GM12892 (cell line): ENCODE data around the gene AHI1.
A peak's percentile ranks its signal among the peaks of the same experiment; 100 is the strongest.

Experiments
- DNase-seq: peaks from one replicate; pipeline ENCODE4 v3.0.0; 2011; ENCODE audit not compliant: insufficient read length
- FAIRE-seq: peaks from 2 replicates; lab custom pipeline; 2011; peaks lifted over from hg19 to GRCh38; lab: Jason Lieb, UNC
- POLR2A ChIP-seq: IDR thresholded peaks from 2 replicates; pipeline ENCODE4 v1.6.1; 2011; ENCODE audit warnings: low read depth, low read length, control low read depth
- POLR2AphosphoS5 ChIP-seq: IDR thresholded peaks from 2 replicates; pipeline ENCODE4 v1.6.1; 2011; ENCODE audit warnings: low read depth, low read length, control low read depth
- TAF1 ChIP-seq: IDR thresholded peaks from 2 replicates; pipeline ENCODE4 v1.6.1; 2011; ENCODE audit warnings: low read depth, mild to moderate bottlenecking, control low read depth, low read length, borderline replicate concordance

Gene AHI1

DNA sequence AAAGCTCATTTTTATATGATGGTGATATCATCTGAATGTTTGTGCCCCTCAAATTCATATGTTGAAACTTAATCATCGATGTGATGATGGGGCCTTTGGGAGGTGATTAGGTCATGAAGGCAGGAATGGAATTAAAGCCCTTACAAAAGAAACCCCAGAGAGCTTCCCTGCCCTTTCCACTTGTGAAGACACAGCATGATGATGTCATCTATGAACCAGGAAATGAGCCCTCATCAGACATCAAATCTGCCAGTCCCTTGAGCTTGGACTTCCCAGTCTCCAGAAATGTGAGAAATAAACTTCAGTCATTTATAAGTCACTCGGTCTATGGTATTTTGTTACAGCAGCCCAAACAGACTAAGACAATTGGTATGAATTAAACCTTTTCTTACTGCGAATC is 163.4 kb downstream of the AHI1 start:
- TF ChIP-seq POLR2A (no peak), POLR2AphosphoS5 (no peak), TAF1 (no peak)
- DNase-seq (no peak), FAIRE-seq (peak; percentile 48)

DNA sequence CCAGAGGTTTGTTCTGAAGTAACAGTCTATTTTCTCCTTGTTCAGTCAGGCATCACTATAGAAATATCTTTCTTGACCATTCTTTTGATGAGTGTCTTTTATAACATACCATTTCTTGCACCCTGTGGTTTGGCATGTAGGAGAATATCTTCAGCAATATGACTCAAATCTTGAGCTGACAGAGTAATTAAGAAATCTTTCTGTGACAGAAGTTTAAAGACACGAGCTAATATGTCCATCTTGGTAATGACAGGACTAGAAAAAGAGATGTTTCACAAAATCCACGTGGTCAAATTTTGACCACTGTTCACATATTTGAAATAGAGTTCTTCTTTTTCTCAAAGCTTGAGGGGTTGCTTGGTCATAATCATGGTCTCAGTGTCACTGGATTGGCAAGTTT is 166.5 kb downstream of the AHI1 start:
- DNase-seq (no peak), FAIRE-seq (peak; percentile 44)
- TF ChIP-seq POLR2AphosphoS5, result no peak
- TF ChIP-seq POLR2A, result no peak
- no peak for TF ChIP-seq TAF1

DNA sequence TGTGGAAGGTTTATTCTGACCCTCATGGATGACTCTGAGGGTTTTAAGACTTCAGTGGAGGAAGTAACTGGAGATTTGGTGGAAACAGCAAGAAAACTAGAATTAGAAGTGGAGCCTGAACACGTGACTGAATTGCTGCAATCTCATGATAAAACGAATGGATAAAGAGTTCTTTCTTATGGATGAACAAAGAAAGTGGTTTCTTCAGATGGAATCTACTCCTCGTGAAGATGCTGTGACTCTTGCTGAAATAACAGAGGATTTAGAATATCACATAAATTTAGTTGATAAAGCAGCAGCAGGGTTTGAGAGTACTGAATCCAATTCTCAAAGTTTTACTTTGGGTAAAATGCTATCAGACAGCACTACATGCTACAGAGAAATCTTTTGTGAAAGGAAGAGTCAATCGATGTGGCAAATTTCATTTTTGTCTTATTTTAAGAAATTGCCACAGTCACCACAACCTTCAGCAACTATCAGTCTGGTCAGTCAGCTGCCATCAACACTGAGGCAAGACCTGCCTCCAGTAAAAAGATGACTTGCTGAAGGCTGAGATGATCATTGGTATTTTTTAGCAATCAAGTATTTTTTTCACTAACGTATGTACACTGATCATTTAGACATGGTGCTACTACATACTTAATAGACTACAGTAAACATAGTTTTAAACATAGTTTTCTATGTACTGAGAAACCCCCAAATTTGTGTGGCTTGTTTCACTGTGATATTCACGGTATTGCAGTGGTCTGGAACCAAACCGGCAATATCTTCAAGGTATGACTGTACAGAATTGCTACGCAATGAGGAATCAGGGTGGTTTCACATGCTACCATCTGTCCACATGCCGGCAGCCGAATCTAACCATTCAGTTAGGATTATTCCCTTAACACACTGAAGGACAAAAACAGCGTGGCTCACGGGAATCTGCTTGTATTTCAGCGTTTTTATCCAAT is 167.4 kb downstream of the AHI1 start:
- FAIRE-seq, result peak; percentile 92
- no peak for TF ChIP-seq POLR2A
- TF ChIP-seq TAF1, result no peak
- no peak for TF ChIP-seq POLR2AphosphoS5

DNA sequence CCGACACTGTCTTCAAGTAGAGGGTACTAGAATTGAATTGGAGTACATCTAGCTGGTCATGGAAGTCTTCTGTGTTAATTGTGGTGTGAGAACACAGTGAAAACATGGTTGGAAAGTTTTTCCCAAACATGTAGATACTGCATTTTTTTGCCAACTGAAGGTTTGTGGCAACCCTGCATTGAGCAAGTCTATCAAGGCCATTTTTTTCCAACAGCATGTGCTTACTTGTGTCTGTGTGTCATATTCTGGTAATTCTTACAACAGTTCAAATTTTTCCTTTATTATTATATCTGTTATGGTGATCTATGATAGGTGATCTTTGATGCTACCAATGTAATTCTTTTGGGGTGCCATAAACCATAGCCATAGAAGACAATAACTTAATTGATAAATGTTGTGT is 169.4 kb downstream of the AHI1 start:
- DNase-seq, result no peak
- TF ChIP-seq POLR2A, result no peak
- no peak for TF ChIP-seq POLR2AphosphoS5
- no peak for TF ChIP-seq TAF1
- no peak for FAIRE-seq

More for the DNA sequence above, 167.4 kb downstream of the AHI1 start:
- DNase-seq, result no peak

DNA sequence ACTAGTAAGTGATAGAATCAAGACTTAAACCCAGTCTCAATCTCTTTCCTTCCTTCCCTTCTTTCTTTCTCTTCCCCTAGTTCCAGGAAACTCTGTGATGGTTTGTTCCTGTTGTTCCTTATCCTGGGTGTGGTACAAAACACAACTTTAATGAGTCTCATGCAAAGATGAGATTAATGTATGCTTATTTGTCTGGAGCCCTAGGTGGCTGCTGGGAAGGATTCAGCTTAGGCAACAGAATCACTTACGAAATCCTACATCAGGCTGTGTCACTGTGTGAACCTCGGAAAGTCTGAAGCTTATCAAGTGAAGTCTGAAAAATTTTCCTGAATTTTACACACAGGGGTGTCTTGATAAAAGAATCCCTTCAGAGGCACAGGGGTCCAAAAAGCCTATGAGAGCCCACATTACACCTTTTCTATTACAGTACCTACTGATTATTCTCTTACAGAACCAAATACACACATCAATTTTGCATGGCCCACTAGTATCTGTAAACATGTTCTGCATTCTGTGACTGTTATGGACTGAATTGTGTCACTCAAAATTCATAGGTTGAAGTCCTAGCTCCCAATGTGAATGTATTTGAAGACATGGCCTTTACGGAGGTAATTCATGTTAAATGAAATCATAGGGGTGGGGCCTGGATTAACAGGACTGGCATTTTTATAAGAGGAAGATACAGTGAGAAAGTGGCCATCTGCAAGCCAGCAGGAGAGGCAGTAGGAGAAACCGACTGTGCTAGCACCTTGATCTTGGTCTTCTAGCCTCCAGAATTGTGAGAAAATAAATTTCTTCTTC is 171.7 kb downstream of the AHI1 start:
- TF ChIP-seq POLR2AphosphoS5, result no peak
- TF ChIP-seq TAF1, result no peak
- no peak for TF ChIP-seq POLR2A
- FAIRE-seq (no peak), DNase-seq (no peak)

DNA sequence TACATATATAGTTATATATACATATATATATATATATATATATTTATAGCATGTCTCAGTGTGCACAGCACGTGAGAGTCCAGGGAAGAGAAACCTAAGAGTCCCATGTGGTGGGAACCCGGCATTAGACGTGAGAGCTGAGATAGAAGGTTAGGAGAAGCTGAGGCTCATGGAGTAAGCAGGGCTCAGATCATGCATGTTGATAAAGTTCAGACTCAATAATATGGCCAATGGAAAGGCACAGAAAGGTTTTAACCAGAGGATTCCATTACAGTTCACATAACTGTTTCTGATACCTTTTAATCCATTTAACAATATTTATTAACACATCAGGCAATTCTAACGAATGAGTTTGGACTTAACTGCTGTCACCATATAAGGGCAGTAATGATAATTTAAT is 173.0 kb downstream of the AHI1 start:
- TF ChIP-seq POLR2A (no peak), TAF1 (no peak)
- FAIRE-seq (no peak), DNase-seq (no peak)

DNA sequence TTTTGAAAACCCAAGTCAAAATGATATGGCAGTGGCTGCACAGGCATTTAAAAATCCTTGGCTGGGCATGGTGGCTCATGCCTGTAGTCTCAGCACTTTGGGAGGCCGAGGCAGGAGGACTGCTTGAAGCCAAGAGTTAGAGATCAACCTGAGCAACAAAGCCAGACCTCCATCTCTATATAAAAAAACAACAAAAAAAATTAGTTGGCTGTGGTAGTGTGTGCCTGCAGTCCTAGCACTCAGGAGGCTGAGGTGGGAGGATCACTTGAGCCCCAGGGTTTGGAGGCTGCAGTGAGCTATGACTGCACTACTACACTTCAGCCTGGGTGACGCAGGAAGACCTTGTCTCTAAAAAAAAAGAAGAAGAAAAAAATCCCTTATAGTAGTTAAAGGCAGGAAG is 173.6 kb downstream of the AHI1 start:
- TF ChIP-seq TAF1 (no peak), POLR2AphosphoS5 (no peak), POLR2A (no peak)
- DNase-seq, result no peak
- FAIRE-seq, result no peak

DNA sequence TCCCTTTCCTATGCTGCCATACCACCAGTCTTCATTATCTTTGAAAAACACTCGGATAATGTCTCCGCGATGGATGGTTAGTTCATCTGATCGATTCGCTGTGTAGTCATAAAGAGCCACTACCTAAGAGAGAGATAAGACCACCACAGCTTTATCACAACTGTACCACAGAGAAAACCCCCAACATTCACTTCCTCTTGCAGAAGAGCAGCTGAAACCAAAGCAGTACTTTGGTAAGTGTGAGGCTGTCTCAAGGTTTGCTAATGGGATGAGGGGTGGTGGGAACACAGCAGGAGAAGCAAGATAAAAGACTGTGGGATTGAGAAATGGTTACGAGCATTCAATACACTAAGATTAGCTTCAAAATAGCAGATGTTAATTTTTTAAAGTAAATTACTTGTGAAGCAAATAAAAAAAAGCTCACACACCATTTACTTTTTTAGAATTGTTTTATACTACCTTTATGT is 174.3 kb downstream of the AHI1 start:
- FAIRE-seq (peak; percentile 87), DNase-seq (peak; percentile 29)
- TF ChIP-seq TAF1, result no peak
- TF ChIP-seq POLR2AphosphoS5, result no peak
- no peak for TF ChIP-seq POLR2A

DNA sequence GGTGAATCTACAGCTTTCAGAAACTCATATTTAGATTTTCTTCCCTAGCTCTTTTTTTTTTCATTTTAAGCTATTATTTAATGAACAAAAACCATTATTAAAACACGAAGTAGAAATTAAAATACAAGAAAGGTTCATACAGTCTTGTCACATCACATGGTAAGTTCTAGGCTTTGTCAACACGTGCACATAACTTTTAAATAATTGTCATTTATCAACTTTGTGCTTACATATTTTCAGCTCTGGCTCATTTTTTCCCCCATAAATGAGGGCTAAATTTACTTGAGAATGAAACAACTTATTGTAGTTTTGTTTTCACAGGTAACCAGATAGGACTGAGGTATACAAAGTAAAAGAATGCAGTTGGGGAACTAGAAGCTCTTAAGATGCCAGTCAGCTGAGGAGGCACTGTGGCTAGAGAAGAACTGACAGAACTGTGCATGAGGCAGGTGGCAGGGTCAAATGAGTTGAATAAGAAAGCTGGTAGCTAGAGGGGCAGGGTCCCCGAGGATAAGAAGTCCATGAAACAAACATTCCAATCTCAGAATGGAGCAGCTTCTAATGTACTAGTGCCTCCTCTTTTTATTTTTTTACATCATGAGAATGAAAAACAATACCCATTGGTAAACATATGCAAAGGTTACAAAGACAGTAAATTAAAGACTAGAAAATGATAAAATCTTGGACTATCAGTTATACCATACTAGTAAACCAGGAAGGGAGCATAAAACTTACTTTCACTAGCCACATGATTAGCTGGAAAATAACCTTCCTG is 174.9 kb downstream of the AHI1 start:
- FAIRE-seq (no peak), DNase-seq (no peak)
- TF ChIP-seq TAF1, result no peak
- TF ChIP-seq POLR2A, result no peak
- no peak for TF ChIP-seq POLR2AphosphoS5

DNA sequence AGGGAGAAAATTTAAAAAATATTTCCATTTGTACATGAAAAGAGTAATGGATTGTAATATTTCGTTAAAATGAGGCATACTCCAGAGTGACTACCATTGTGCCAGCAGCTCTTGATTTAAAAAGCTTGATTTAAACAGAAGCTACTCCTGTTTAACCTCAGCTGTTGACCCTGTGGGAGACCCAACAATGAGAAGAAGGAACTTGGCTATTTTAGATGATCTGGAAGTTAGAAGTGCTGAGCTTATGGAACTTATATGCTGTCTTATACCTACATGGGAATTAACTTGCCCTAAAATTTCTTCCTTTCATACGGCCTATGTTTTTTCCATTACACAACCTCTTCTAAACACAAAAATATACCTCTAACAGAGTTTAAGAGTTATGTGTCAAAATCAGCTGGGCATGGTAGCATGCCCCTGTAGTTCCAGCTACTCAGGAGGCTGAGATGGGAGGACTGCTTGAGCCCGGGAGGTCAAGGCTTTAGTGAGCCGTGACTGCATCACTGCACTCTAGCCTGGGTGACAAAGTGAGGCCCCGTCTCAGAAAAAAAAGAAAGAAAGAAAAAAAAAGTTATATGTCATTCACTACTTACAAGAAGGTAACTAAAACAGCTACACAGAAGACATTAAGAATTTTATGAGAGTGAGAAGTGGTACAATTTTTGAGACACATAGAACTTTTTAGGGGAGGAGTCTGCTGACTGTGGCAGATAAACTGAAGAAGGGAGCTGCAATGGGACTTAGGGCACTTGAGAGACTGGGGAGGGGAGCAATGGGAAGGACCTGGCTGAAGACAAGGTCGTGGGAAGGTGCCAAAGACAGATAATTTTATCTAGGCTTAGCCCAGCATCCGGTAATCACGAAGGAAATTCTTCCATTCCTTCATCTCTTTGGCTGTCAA is 176.6 kb downstream of the AHI1 start:
- DNase-seq (no peak), FAIRE-seq (peak; percentile 24)
- no peak for TF ChIP-seq TAF1
- no peak for TF ChIP-seq POLR2AphosphoS5
- TF ChIP-seq POLR2A, result no peak
